Trophoblast cell (in vitro differentiated cells and primary cell): ENCODE results near the gene DSN1.
"Not testable (repeated sequence)": the region's sequence is repeated elsewhere in the genome, so short reads cannot be mapped to it uniquely, and the experiment has no call there.

Experiments
- DNase-seq, 2 donors: peaks; one replicate each; pipeline ENCODE4 v3.0.0-alpha.2; 2016
- H2AFZ ChIP-seq: 2 replicates; pipeline ENCODE4 v1.6.1; 2013; ENCODE audit warnings: low read length, moderate library complexity, mild to moderate bottlenecking; ENCODE audit not compliant: insufficient read depth, poor library complexity
- H2AK5ac ChIP-seq: 2 replicates; pipeline ENCODE4 v1.6.1; 2013; ENCODE audit warnings: mild to moderate bottlenecking, low read length
- H2BK120ac ChIP-seq: 2 replicates; pipeline ENCODE4 v1.6.1; 2013; ENCODE audit warnings: low read length, mild to moderate bottlenecking, moderate library complexity; ENCODE audit not compliant: insufficient read depth, poor library complexity
- H2BK12ac ChIP-seq: 2 replicates; pipeline ENCODE4 v1.6.1; 2013; ENCODE audit warnings: mild to moderate bottlenecking, low read length, moderate library complexity
- H2BK5ac ChIP-seq: 2 replicates; pipeline ENCODE4 v1.6.1; 2013; ENCODE audit warnings: low read length, low read depth, moderate library complexity, mild to moderate bottlenecking; ENCODE audit not compliant: poor library complexity
- H3K14ac ChIP-seq: 2 replicates; pipeline ENCODE4 v1.6.1; 2013; ENCODE audit warnings: mild to moderate bottlenecking, low read length
- H3K18ac ChIP-seq: 2 replicates; pipeline ENCODE4 v1.6.1; 2013; ENCODE audit warnings: mild to moderate bottlenecking, low read length
- H3K23ac ChIP-seq: 2 replicates; pipeline ENCODE4 v1.6.1; 2013; ENCODE audit warnings: low read length
- H3K27ac ChIP-seq: 2 replicates; pipeline ENCODE4 v1.5.1; 2013; ENCODE audit warnings: low read depth, mild to moderate bottlenecking, inconsistent platforms, low read length, moderate library complexity
- H3K27me3 ChIP-seq: 2 replicates; pipeline ENCODE4 v1.6.1; 2013; ENCODE audit warnings: inconsistent platforms, mild to moderate bottlenecking, low read length, moderate library complexity; ENCODE audit not compliant: insufficient read depth
- H3K36me3 ChIP-seq, 2 experiments: 1 replicate in 1 of 2; 2 replicates in 1 of 2; pipeline ENCODE4 v1.6.1; 2013; ENCODE audit warnings: low read length in 2 of 2, mild to moderate bottlenecking in 2 of 2, moderate library complexity in 1 of 2; ENCODE audit not compliant: insufficient read depth in 2 of 2, control insufficient read depth in 1 of 2
- H3K4ac ChIP-seq: 2 replicates; pipeline ENCODE4 v1.6.1; 2013; ENCODE audit warnings: low read depth, mild to moderate bottlenecking, low read length, moderate library complexity
- H3K4me1 ChIP-seq, 2 experiments: 1 replicate in 1 of 2; 2 replicates in 1 of 2; pipeline ENCODE4 v1.6.1; 2013; ENCODE audit warnings: low read length in 2 of 2, mild to moderate bottlenecking in 2 of 2, moderate library complexity in 1 of 2; ENCODE audit not compliant: insufficient read depth in 2 of 2, control insufficient read depth in 1 of 2
- H3K4me2 ChIP-seq: 2 replicates; pipeline ENCODE4 v1.6.1; 2013; ENCODE audit warnings: inconsistent platforms, mild to moderate bottlenecking, low read length, moderate library complexity
- H3K4me3 ChIP-seq: 2 replicates; pipeline ENCODE4 v1.5.1; 2013; ENCODE audit warnings: mild to moderate bottlenecking, low read depth, low read length, inconsistent platforms
- H3K79me1 ChIP-seq: one replicate; pipeline ENCODE4 v1.6.1; 2013; ENCODE audit warnings: low read length
- H3K79me2 ChIP-seq: 2 replicates; pipeline ENCODE4 v1.6.1; 2013; ENCODE audit warnings: low read length, mild to moderate bottlenecking; ENCODE audit not compliant: control insufficient read depth, insufficient read depth, poor library complexity
- H3K9ac ChIP-seq: 2 replicates; pipeline ENCODE4 v1.6.1; 2013; ENCODE audit warnings: mild to moderate bottlenecking, low read length
- H3K9me3 ChIP-seq: 2 replicates; pipeline ENCODE4 v1.6.1; 2013; ENCODE audit warnings: low read depth, mild to moderate bottlenecking, control low read depth, inconsistent platforms, low read length; ENCODE audit not compliant: insufficient read depth
- H4K12ac ChIP-seq: 2 replicates; pipeline ENCODE4 v1.6.1; 2013; ENCODE audit warnings: low read depth, mild to moderate bottlenecking, low read length, moderate library complexity
- H4K8ac ChIP-seq: 2 replicates; pipeline ENCODE4 v1.6.1; 2013; ENCODE audit warnings: low read depth, mild to moderate bottlenecking, low read length, moderate library complexity
- H4K91ac ChIP-seq: one replicate; pipeline ENCODE4 v1.6.1; 2013; ENCODE audit warnings: low read depth, mild to moderate bottlenecking, low read length, moderate library complexity
- WGBS: extraction: QIAGEN DNeasy Blood & Tissue Kit; methylation state at CpG from one replicate; pipeline ENCODE4 v1.1.7; 2013; ENCODE audit warnings: missing lambda C conversion rate; ENCODE audit not compliant: insufficient read length, insufficient coverage; ENCODE audit errors: extremely low coverage; 5-methylcytosine and 5-hydroxymethylcytosine counted together

DSN1 gene

GRCh38 chr20:36800410-36800809 is 26.8 kb upstream of the DSN1 start:
- Histone ChIP-seq H3K79me1 (no peaks in the 10 kb centered on the region), H3K27me3 (no peaks in the 10 kb centered on the region), H3K18ac (no peak overlapping the region), H3K23ac (no peak overlapping the region), H3K27ac (no peak overlapping the region), H4K8ac (no peak overlapping the region), H3K14ac (no peak overlapping the region), H3K9ac (no peak overlapping the region), H2BK5ac (no peak overlapping the region), H4K91ac (no peak overlapping the region), H3K4me3 (no peak overlapping the region), H3K4me2 (no peak overlapping the region), H2BK12ac (no peak overlapping the region), H3K36me3 (peaks cover 57 to 76% of the 10 kb centered on the region in 2 experiments), H3K79me2 (no peaks in the 10 kb centered on the region), H2AFZ (no peak overlapping the region), H4K12ac (no peak overlapping the region), H3K4ac (no peak overlapping the region), H2AK5ac (no peak overlapping the region), H3K4me1 (no peaks in the 10 kb centered on the region), H2BK120ac (no peak overlapping the region), H3K9me3 (no peaks in the 10 kb centered on the region)
- no peak for DNase-seq
- WGBS, result no CpG with 5 or more reads among the region's 1 CpG

GRCh38 chr20:36799313-36799712 is 25.8 kb upstream of the DSN1 start:
- not testable (repeated sequence) for H2AFZ ChIP-seq, H3K27ac ChIP-seq, DNase-seq, H3K4me3 ChIP-seq, H3K4me1 ChIP-seq, H4K8ac ChIP-seq, H3K18ac ChIP-seq, H3K4ac ChIP-seq, H3K23ac ChIP-seq, H2AK5ac ChIP-seq, H4K12ac ChIP-seq, H2BK12ac ChIP-seq, H3K27me3 ChIP-seq, H3K4me2 ChIP-seq, H3K14ac ChIP-seq, H4K91ac ChIP-seq, H3K79me2 ChIP-seq, H3K9me3 ChIP-seq, H3K9ac ChIP-seq, H2BK120ac ChIP-seq, H2BK5ac ChIP-seq, H3K79me1 ChIP-seq
- no CpG with 5 or more reads among the region's 10 CpGs for WGBS
- H3K36me3 ChIP-seq, result peaks cover 53 to 69% of the 10 kb centered on the region in 2 experiments

- H3K4ac ChIP-seq, result no peak overlapping the region
- no peak for DNase-seq
- peaks cover 51 to 63% of the 10 kb centered on the region in 2 experiments for H3K36me3 ChIP-seq
- H3K79me1 ChIP-seq, result no peaks in the 10 kb centered on the region
- WGBS, result no CpG with 5 or more reads among the region's 5 CpGs
- H2AFZ ChIP-seq, result no peak overlapping the region
- no peak overlapping the region for H2BK5ac ChIP-seq
- no peak overlapping the region for H4K91ac ChIP-seq
- H2AK5ac ChIP-seq, result no peak overlapping the region
- H3K18ac ChIP-seq, result no peak overlapping the region
- H3K9ac ChIP-seq, result no peak overlapping the region
- no peak overlapping the region for H3K14ac ChIP-seq
- no peak overlapping the region for H3K4me3 ChIP-seq
- H4K8ac ChIP-seq, result no peak overlapping the region
- no peak overlapping the region for H4K12ac ChIP-seq
- H2BK12ac ChIP-seq, result no peak overlapping the region
- no peaks in the 10 kb centered on the region for H3K79me2 ChIP-seq
- H3K4me1 ChIP-seq, result no peaks in the 10 kb centered on the region
- H3K23ac ChIP-seq, result no peak overlapping the region
- H3K4me2 ChIP-seq, result no peak overlapping the region
- no peak overlapping the region for H3K27ac ChIP-seq
- no peaks in the 10 kb centered on the region for H3K27me3 ChIP-seq
- no peak overlapping the region for H2BK120ac ChIP-seq
- no peaks in the 10 kb centered on the region for H3K9me3 ChIP-seq
Measured at GRCh38 chr20:36796875-36797274, 23.3 kb upstream of the DSN1 start.

GRCh38 chr20:36796117-36796516 is 22.6 kb upstream of the DSN1 start:
- H2BK5ac ChIP-seq, result no peak overlapping the region
- no peak overlapping the region for H3K23ac ChIP-seq
- no peak overlapping the region for H4K12ac ChIP-seq
- DNase-seq, result no peak
- no peak overlapping the region for H3K4me3 ChIP-seq
- no peak overlapping the region for H2BK12ac ChIP-seq
- H2AK5ac ChIP-seq, result no peak overlapping the region
- no peak overlapping the region for H3K27ac ChIP-seq
- no peak overlapping the region for H4K8ac ChIP-seq
- no peak overlapping the region for H2AFZ ChIP-seq
- H3K18ac ChIP-seq, result no peak overlapping the region
- H3K79me2 ChIP-seq, result no peaks in the 10 kb centered on the region
- H3K4me1 ChIP-seq, result no peaks in the 10 kb centered on the region
- no peak overlapping the region for H3K14ac ChIP-seq
- no CpG with 5 or more reads among the region's 5 CpGs for WGBS
- H3K79me1 ChIP-seq, result no peaks in the 10 kb centered on the region
- H4K91ac ChIP-seq, result no peak overlapping the region
- no peak overlapping the region for H2BK120ac ChIP-seq
- no peak overlapping the region for H3K9ac ChIP-seq
- H3K27me3 ChIP-seq, result no peaks in the 10 kb centered on the region
- H3K4me2 ChIP-seq, result no peak overlapping the region
- no peak overlapping the region for H3K4ac ChIP-seq
- no peaks in the 10 kb centered on the region for H3K9me3 ChIP-seq
- peaks cover 51 to 63% of the 10 kb centered on the region in 2 experiments for H3K36me3 ChIP-seq
